ENCODE data around the gene TEDC1.

TEDC1 gene

GRCh38 chr14:105503935-105504692 is 13.1 kb downstream of the TEDC1 start:
- TF ChIP-seq CTCF (IDR thresholded peaks at IDR 0.05; ENCODE audit: low read depth, low read length), result no peak
- H3K4me3 ChIP-seq (ENCODE audit: low read depth, low read length), result no peak overlapping the region

- no peak for TF ChIP-seq CTCF (IDR thresholded peaks at IDR 0.05; ENCODE audit: low read depth, low read length)
- H3K4me3 ChIP-seq (ENCODE audit: low read depth, low read length), result no peak overlapping the region
Measured at GRCh38 chr14:105505101-105505500, 14.1 kb downstream of the TEDC1 start.

- H3K4me3 ChIP-seq (ENCODE audit: low read depth, low read length), result no peak overlapping the region
- no peak for TF ChIP-seq CTCF (IDR thresholded peaks at IDR 0.05; ENCODE audit: low read depth, low read length)
Measured at GRCh38 chr14:105507247-105507646, 16.2 kb downstream of the TEDC1 start.

DNA sequence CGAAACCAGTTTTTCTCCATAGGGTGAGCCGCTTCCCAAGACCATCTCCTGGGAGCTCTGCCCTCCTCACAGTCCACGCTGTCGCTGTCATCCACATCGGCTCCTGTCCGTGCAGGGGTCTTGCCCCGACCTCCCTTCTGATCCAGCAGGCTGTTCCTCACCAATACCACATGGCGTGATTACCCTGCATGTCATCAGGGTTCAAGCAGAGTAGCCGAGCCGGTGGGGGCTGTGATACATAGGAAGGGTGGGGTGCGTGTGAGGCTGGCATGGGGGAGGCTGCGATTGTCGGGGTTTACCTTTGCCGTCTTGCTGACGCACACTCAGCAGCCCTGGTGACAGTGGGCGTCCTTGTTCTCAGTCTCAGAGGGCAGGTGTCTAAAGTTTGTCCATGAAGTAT is 17.0 kb downstream of the TEDC1 start:
- no peak overlapping the region for H3K4me3 ChIP-seq (ENCODE audit: low read depth, low read length)
- no peak for TF ChIP-seq CTCF (IDR thresholded peaks at IDR 0.05; ENCODE audit: low read depth, low read length)

GRCh38 chr14:105508601-105509000 is 17.6 kb downstream of the TEDC1 start:
- TF ChIP-seq CTCF (IDR thresholded peaks at IDR 0.05; ENCODE audit: low read depth, low read length), result no peak
- no peak overlapping the region for H3K4me3 ChIP-seq (ENCODE audit: low read depth, low read length)

DNA sequence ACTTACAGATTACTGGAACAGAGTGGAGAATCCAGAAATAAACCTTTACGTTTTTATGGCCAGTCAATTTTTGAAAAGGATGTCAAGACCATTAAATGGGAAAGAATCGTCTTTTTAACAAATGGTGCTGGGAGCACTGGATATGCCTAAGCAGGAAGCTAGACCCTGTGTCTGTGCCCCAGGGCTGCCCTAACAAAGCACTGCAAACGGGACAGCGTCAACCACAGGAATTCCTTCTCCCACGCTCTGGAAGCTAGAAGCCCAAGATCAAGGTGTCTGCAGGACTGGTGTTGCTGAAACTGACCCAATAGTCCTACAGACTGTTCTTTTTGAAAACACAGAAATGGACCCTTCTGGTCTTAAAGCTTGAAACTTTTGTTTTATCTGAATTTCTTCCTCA is 26.1 kb downstream of the TEDC1 start:
- no peak for TF ChIP-seq CTCF (IDR thresholded peaks at IDR 0.05; ENCODE audit: low read depth, low read length)
- no peak overlapping the region for H3K4me3 ChIP-seq (ENCODE audit: low read depth, low read length)

GRCh38 chr14:105519946-105520698 is 29.1 kb downstream of the TEDC1 start:
- no peak for TF ChIP-seq CTCF (IDR thresholded peaks at IDR 0.05; ENCODE audit: low read depth, low read length)
- H3K4me3 ChIP-seq (ENCODE audit: low read depth, low read length), result no peak overlapping the region

Data from WI38 (cell line).